K562 (cell line): ENCODE data around the gene NFKBIA. TPM values are rescaled to one million over a fixed set of nuclear protein-coding genes. Genes with fewer than 3 reads are reported as not detected.
A peak's percentile ranks its signal among the peaks of the same experiment; 100 is the strongest.

Experiments used
- ATAC-seq: fragments of 200-7000 bp; cut with Tn5 transposase; 3 replicates; pipeline ENCODE4 v1.9.1; 2020; ENCODE audit warnings: moderate library complexity
- BruUV-seq: library from RNA; stranded (reverse); fragments of 400-500 nt; replicated peaks from 2 replicates; lab custom pipeline; 2021; lab: Mats Ljungman, UMichigan
- CTCF ChIA-PET: fragments of 300-600 bp; formaldehyde crosslinking; extraction: SDS; loops from one replicate; lab custom pipeline; 2021; ENCODE audit warnings: low intra/inter-chr PET ratio; lab: Yijun Ruan, JAX
- POLR2A ChIA-PET: fragments of 300-600, 350-650 bp; sonication (Branson Sonifier 250); formaldehyde crosslinking; extraction: SDS; loops from one replicate; lab custom pipeline; 2021; ENCODE audit warnings: antibody characterized with exemption, inconsistent platforms; lab: Yijun Ruan, JAX
- DNase-seq, 4 experiments: peaks; one replicate each; pipeline versions ENCODE4 v3.0.0 to v3.0.0-alpha.2; 2011 to 2018; ENCODE audit warnings: low spot score in 3 of 4, mixed read lengths in 3 of 4; ENCODE audit errors: extremely low read depth in 1 of 4
- FAIRE-seq: peaks from 2 replicates; lab custom pipeline; 2011; peaks lifted over from hg19 to GRCh38; lab: Jason Lieb, UNC
- H2AFZ ChIP-seq: 2 replicates; pipeline ENCODE4 v1.6.0; 2011; ENCODE audit warnings: low read depth, low read length, control low read depth, inconsistent platforms
- H3K27ac ChIP-seq: fragments of 200-600 bp; 3 replicates; pipeline ENCODE4 v1.8.0; 2011; ENCODE audit warnings: low read depth, mild to moderate bottlenecking, control low read depth, inconsistent platforms, low read length, moderate library complexity, mixed read lengths; ENCODE audit errors: extremely low read depth
- H3K27me3 ChIP-seq, 2 experiments: fragments of 300-600 bp in 1 of 2; 2 replicates in 1 of 2; 3 replicates in 1 of 2; pipeline versions ENCODE4 v1.6.0 to v1.8.0; 2011; ENCODE audit warnings: inconsistent platforms in 2 of 2, low read length in 2 of 2, mild to moderate bottlenecking in 1 of 2, mixed read lengths in 1 of 2, moderate library complexity in 1 of 2; ENCODE audit not compliant: control insufficient read depth in 2 of 2, insufficient read depth in 2 of 2
- H3K36me3 ChIP-seq: fragments of 300-600 bp; 3 replicates; pipeline ENCODE4 v1.8.0; 2011; ENCODE audit warnings: mild to moderate bottlenecking, low read length, inconsistent platforms; ENCODE audit not compliant: control insufficient read depth, insufficient read depth
- H3K4me1 ChIP-seq, 2 experiments: fragments of 200-600 bp in 1 of 2; replicated peaks in 1 of 2; 2 replicates in 1 of 2; 3 replicates in 1 of 2; pipeline versions ENCODE4 v1.5.1 to v1.8.0; 2011; ENCODE audit warnings: inconsistent platforms in 2 of 2, low read length in 2 of 2, mild to moderate bottlenecking in 1 of 2, mixed read lengths in 1 of 2, moderate library complexity in 1 of 2; ENCODE audit not compliant: control insufficient read depth in 2 of 2, insufficient read depth in 2 of 2
- H3K4me2 ChIP-seq: 2 replicates; pipeline ENCODE4 v1.6.1; 2011; ENCODE audit warnings: low read length, control low read depth, inconsistent platforms, mixed read lengths; ENCODE audit not compliant: insufficient read depth
- H3K4me3 ChIP-seq: fragments of 200-600 bp; sonication (generic), shearing (Covaris generic); 2 replicates; pipeline ENCODE4 v1.5.1; 2016; ENCODE audit warnings: control low read depth, inconsistent platforms
- H3K79me2 ChIP-seq: fragments of 200-600 bp; 3 replicates; pipeline ENCODE4 v1.8.0; 2011; ENCODE audit warnings: low read length, inconsistent platforms; ENCODE audit not compliant: control insufficient read depth, insufficient read depth
- H3K9ac ChIP-seq, 2 experiments: 2 replicates each; pipeline versions ENCODE4 v1.6.0 to v1.6.1; 2011; ENCODE audit warnings: low read depth in 2 of 2, low read length in 2 of 2, control low read depth in 1 of 2, inconsistent platforms in 1 of 2, mild to moderate bottlenecking in 1 of 2, mixed read lengths in 1 of 2; ENCODE audit not compliant: insufficient read depth in 1 of 2
- H3K9me1 ChIP-seq: one replicate; pipeline ENCODE4 v1.6.0; 2011; ENCODE audit warnings: inconsistent platforms, mild to moderate bottlenecking, low read length, moderate library complexity; ENCODE audit not compliant: control insufficient read depth, insufficient read depth
- H3K9me3 ChIP-seq: replicated peaks from 2 replicates; pipeline ENCODE4 v1.5.1; 2011; ENCODE audit warnings: low read depth, low read length, inconsistent platforms; ENCODE audit not compliant: control insufficient read depth, insufficient read depth
- H4K20me1 ChIP-seq: replicated peaks from 2 replicates; pipeline ENCODE4 v1.6.1; 2011; ENCODE audit warnings: low read length, inconsistent platforms, mixed read lengths; ENCODE audit not compliant: control insufficient read depth, insufficient read depth
- CHAMP1 ChIP-seq: fragments of 450-650 bp; IDR thresholded peaks from 2 replicates; pipeline ENCODE4 v1.6.1; 2016; ENCODE audit warnings: mild to moderate bottlenecking
- ELF2 ChIP-seq: fragments of 250-450 bp; sonication (Bioruptor Pico); IDR thresholded peaks from 2 replicates; pipeline ENCODE4 v1.5.0; 2021; ENCODE audit warnings: mild to moderate bottlenecking
- EZH2 ChIP-seq: IDR thresholded peaks from 2 replicates; pipeline ENCODE4 v1.6.1; 2012; ENCODE audit warnings: low read depth, mild to moderate bottlenecking, inconsistent platforms, low read length, borderline replicate concordance
- GMEB1 ChIP-seq: fragments of 250-450 bp; sonication (Bioruptor Pico); IDR thresholded peaks from 2 replicates; pipeline ENCODE4 v1.4.0; 2020; ENCODE audit warnings: mild to moderate bottlenecking
- HMGXB4 ChIP-seq: sonication (generic); formaldehyde crosslinking; IDR thresholded peaks from 2 replicates; pipeline ENCODE4 v1.8.1; 2023; ENCODE audit warnings: mild to moderate bottlenecking, missing genetic modification reagents
- KAT8 ChIP-seq: fragments of 450-650 bp; IDR thresholded peaks from 2 replicates; pipeline ENCODE4 v1.6.1; 2016; ENCODE audit warnings: low read depth, mild to moderate bottlenecking
- MTF1 ChIP-seq: fragments of 250-450 bp; sonication (Bioruptor Pico); IDR thresholded peaks from 2 replicates; pipeline ENCODE4 v1.9.0; 2021; ENCODE audit warnings: moderate library complexity, mild to moderate bottlenecking, inconsistent platforms, borderline replicate concordance
- RFX7 ChIP-seq: fragments of 250-450 bp; sonication (Bioruptor Pico); IDR thresholded peaks from 2 replicates; pipeline ENCODE4 v1.5.1; 2021; ENCODE audit warnings: mild to moderate bottlenecking
- SMARCA4 ChIP-seq: fragments of 450-650 bp; IDR thresholded peaks from 2 replicates; pipeline ENCODE4 v1.6.1; 2016
- TAF1 ChIP-seq: IDR thresholded peaks from 2 replicates; pipeline ENCODE4 v1.6.1; 2011; ENCODE audit warnings: mild to moderate bottlenecking, low read length, moderate library complexity; ENCODE audit not compliant: insufficient read depth, control insufficient read depth, severe bottlenecking; ENCODE audit errors: extremely low read depth
- ZKSCAN3 ChIP-seq: fragments of 250-450 bp; sonication (Bioruptor Pico); IDR thresholded peaks from 2 replicates; pipeline ENCODE4 v1.4.0; 2020
- ZKSCAN8 ChIP-seq: fragments of 200-800 bp; sonication (Bioruptor generic); IDR thresholded peaks from 2 replicates; pipeline ENCODE4 v1.6.1; 2016; ENCODE audit warnings: missing genetic modification characterization, missing compliant biosample characterization
- ZNF398 ChIP-seq: fragments of 250-450 bp; sonication (Bioruptor Pico); IDR thresholded peaks from 2 replicates; pipeline ENCODE4 v1.8.0; 2021; ENCODE audit warnings: moderate library complexity, mild to moderate bottlenecking, inconsistent platforms
- ZNF695 ChIP-seq: fragments of 450-650 bp; formaldehyde crosslinking; IDR thresholded peaks from 2 replicates; pipeline ENCODE4 v1.4.0; 2020; ENCODE audit warnings: mild to moderate bottlenecking, moderate library complexity
- ZNF717 ChIP-seq: fragments of 250-450 bp; sonication (Bioruptor Pico); IDR thresholded peaks from 2 replicates; pipeline ENCODE4 v1.5.0; 2021
- WGBS: fragments of 100-300 bp; shearing (Covaris generic); methylation state at CpG from one replicate; pipeline ENCODE4 v1.1.6; 2016; ENCODE audit warnings: low coverage, mixed read lengths; ENCODE audit not compliant: insufficient coverage; ENCODE audit errors: missing lambda C conversion rate; 5-methylcytosine and 5-hydroxymethylcytosine counted together
- in situ Hi-C: fragments of 300-500 bp; cut with MboI; formaldehyde crosslinking; loops from 4 replicates; pipeline ENCODE4 v1.15.0; 2018; ENCODE audit warnings: inconsistent platforms, mixed read lengths
- intact Hi-C: fragments of 100-400 bp; cut with micrococcal nuclease; formaldehyde crosslinking; loops from 2 replicates; pipeline ENCODE4 v1.14.2; 2022
- polyA plus RNA-seq, 8 experiments: library from polyadenylated mRNA; depleted of rRNA in 4 of 8; stranded (reverse) in 5 of 8; unstranded in 3 of 8; fragments of >200 nt; fragmentation: Nextera tagmentation in 2 of 8; fragmentation: Illumina TruSeq in 1 of 8; extraction: Ambion mirVana in 2 of 8; extraction: Trizol in 1 of 8; gene quantifications; 2 replicates each; pipeline versions ENCODE4 v1.2.1 to v1.2.3, GENCODE V29; 2011 to 2014; ENCODE audit warnings: inconsistent platforms in 1 of 8, missing spikeins in 1 of 8
- total RNA-seq, 7 experiments: library from RNA; depleted of rRNA in 6 of 7; stranded (reverse); fragments of >200 nt in 6 of 7; fragmentation: Illumina TruSeq in 2 of 7; extraction: Trizol in 2 of 7; gene quantifications; 2 replicates each; pipeline versions ENCODE4 v1.2.1 to v1.2.3, GENCODE V29; 2011 to 2021; ENCODE audit warnings: low replicate concordance in 1 of 7

The NFKBIA gene
- total and polyA plus RNA-seq, 9 of the 15 experiments (the other 6 are each of a cell fraction or from before 2014, with no cell fraction given) = 6.9 to 31.8 (median 18.2) TPM

GRCh38 chr14:35351897-35352273, 52.7 kb downstream of the NFKBIA start:
- in situ Hi-C loops (no loop called here), intact Hi-C loops (no loop called here)
- H3K4me3 ChIP-seq = no peak overlapping the region
- H3K27me3 ChIP-seq = no peaks in the 10 kb centered on the region
- BruUV-seq = no TSS peak
- H4K20me1 ChIP-seq = no peaks in the 10 kb centered on the region
- H3K9me1 ChIP-seq = no peaks in the 10 kb centered on the region
- ChIA-PET CTCF (no interaction called here), POLR2A (interaction anchor here (0.8 to 2.6 kb wide), 3 partner anchors 12 to 15 kb away, joined by 3 to 11 read pairs (median 3); no protein-coding TSS in a partner anchor)
- H3K9ac ChIP-seq = peak overlapping the region in 1 of 2 experiments; percentile 2; a peak in 1 of 4 replicates
- H3K4me2 ChIP-seq = peak overlapping the region; percentile 16; the same call in 1 of the 2 replicates
- H3K27ac ChIP-seq = peak overlapping the region; percentile 40; the same call in 2 of the 3 replicates
- peak overlapping the region; percentile 92 for H2AFZ ChIP-seq
- H3K4me1 ChIP-seq = peaks cover 20 to 24% of the 10 kb centered on the region in 2 experiments
- WGBS = 58% methylated on average over 3 of the region's 4 CpGs
- H3K36me3 ChIP-seq = no peaks in the 10 kb centered on the region
- ATAC-seq (0 out of 3 replicates have a peak, but pooled peaks have one; percentile 12), DNase-seq (no peak), FAIRE-seq (no peak)
- no peaks in the 10 kb centered on the region for H3K79me2 ChIP-seq
- H3K9me3 ChIP-seq = no peaks in the 10 kb centered on the region
- TF ChIP-seq HMGXB4 (no peak), ZNF398 (CRISPR knock-in tag) (no peak), TAF1 (no peak), EZH2 (no peak), KAT8 (no peak), ZNF695 (CRISPR knock-in tag) (no peak), ZNF717 (CRISPR knock-in tag) (no peak), RFX7 (no peak), ZKSCAN3 (CRISPR knock-in tag) (no peak), ZKSCAN8 (CRISPR knock-in tag) (no peak), GMEB1 (no peak), CHAMP1 (no peak), SMARCA4 (no peak), ELF2 (CRISPR knock-in tag) (no peak), MTF1 (no peak)
